NCI-H1092 (cell line): ENCODE results near the gene LUZP4.
A peak's percentile ranks its signal among the peaks of the same experiment; 100 is the strongest.
"Not testable (repeated sequence)": the region's sequence is repeated elsewhere in the genome, so short reads cannot be mapped to it uniquely, and the experiment has no call there.

Experiments used
- DNase-seq: peaks from one replicate; lab custom pipeline; 2025; lab: John Stamatoyannopoulos, UW

LUZP4 gene

DNA sequence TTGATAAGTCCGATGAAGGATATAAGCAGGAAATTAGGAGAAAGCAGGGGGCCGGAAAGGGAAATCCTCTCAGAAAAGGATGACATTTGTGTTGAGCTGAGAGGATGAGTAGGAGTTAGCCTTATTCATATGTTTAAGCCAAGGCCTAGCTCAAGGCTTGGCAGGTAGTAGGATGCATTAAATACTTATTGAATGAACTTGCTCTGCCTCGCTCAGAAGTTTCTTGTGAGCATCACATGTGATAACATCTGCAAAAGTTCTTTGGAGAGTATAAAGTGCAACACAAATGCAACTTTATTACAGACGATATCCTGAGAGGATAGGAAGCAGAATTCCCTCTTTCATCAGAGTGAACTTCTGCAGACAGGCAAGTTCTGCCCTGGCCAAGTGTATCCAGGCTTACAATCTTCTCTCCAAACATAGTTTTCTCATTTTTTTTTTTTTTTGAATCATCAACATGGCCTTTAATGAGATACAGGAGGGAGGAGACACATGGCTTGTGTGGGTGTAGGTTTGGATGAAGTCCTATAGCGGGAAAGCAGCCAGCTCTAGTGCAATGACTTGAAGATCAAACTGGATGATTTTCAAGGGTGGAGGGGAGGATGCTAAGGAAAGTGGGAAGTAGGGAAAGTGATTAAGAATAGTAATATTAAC, 48.1 kb downstream of the LUZP4 start:
- DNase-seq = no peak

GRCh38 chrX:115339441-115340025, 50.0 kb downstream of the LUZP4 start:
- no peak for DNase-seq

DNA sequence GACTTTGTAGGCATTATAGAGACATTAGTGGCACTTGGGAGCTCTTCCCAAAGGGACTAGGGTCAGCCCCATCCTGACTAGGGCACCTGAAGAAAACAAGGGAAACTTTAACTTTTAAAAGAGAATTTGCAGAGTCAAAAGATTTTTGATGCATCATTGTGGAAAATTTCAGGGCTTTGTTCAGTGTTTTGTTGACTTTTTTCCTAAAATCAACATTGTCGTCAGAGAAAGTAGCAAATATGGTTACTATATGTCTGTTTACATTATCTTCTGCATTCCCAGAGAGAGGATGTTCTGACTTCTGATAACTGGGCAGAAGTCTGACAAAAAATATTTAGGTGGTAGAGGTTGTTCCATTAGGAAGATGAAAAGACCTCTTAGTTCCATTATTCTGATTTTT, 51.9 kb downstream of the LUZP4 start:
- DNase-seq = no peak

DNA sequence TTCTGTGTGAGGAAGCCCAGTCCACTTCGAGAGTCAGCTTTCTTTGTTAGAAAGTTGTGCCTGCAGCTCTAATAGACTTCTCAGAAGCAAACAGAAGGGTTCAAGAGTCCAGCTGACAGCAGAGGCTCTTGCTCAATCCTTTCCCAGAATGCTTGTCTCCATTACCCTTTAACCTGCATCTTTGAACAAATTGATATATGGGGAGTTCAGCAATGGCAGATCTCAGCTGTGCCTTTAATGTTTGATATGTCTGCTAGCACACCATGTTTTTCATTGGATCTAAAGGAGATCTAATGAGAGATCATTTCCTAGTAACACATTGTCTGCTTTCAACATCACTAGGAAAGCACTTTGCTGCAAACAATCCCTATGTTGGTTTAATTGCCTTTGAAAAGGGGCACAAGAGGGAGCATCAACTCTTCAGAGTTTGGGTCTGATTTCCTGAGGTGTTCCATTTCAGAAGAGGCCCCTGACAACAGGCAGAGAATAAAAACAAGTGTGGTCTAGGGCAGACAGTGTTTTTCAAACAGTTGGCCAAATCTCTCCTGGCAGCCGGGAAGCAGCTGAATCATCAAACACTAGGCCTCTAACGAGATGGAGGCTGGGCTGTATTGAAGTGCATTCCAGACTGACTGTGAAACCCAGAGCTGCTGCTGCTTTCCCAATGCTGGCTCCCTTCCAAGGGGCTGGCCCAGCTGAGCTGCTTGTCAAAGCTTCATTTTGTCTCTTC, 55.5 kb downstream of the LUZP4 start:
- peak; percentile 90 for DNase-seq

DNA sequence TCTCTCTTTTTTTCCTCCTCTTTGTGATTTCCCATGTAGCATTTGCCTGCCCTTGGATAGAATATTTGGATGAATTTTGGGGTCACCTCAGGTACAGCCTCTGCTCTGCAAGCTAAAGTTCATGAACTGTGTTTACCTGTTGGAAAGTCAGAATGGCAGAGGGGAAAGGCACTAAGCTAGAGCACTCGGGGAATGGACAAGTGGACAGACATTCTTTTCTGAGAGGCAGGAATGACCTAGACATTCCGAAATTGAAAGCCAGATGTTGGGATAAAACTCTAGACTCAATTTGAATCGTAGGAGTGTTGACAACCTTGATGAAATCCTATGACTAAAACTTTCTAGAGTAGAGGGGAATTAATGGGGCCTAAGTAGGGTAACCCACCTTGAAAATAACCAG, 56.1 kb downstream of the LUZP4 start:
- DNase-seq = no peak

GRCh38 chrX:115346738-115347137, 57.2 kb downstream of the LUZP4 start:
- DNase-seq = not testable (repeated sequence)

GRCh38 chrX:115348446-115349225, 59.1 kb downstream of the LUZP4 start:
- DNase-seq = no peak

GRCh38 chrX:115350711-115351381, 61.3 kb downstream of the LUZP4 start:
- peak; percentile 41 for DNase-seq

DNA sequence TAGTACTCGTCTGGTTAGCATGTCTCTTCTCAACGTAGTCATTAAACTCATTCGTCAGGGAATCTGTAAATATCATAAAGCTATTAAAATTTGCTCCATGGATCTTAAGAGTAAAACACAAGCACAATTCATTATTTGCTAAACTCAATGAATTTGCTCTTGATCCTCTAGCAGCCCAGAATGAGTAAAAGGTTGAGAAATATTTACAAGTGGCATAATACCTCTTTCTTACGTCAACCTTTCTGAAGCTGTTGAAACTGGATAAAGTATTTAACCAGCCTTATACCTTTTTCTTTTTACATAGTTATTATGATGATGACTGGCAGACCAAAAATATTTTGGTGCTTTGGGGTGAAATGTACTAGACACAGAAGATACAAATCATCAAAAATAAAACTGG, 66.9 kb downstream of the LUZP4 start:
- DNase-seq = no peak
